LHCN-M2 (cell line): ENCODE measurements around the gene ONECUT1. TPM values are rescaled to one million over a fixed set of nuclear protein-coding genes. Genes with fewer than 3 reads are reported as not detected.

ENCODE experiments used
- DNase-seq: peaks from one replicate; pipeline ENCODE4 v3.0.0-alpha.2; 2012; ENCODE audit warnings: low read depth
- total RNA-seq: library from RNA; depleted of rRNA; stranded (reverse); fragments of >200 nt; gene quantifications from 2 replicates; pipeline ENCODE4 v1.2.3, GENCODE V29; 2014

Gene ONECUT1
- total RNA-seq, 1 experiment from 2014 or later = not detected

- DNase-seq = peak; percentile 62
These were observed 56.4 kb downstream of the ONECUT1 start for GRCh38 chr15:52733696-52734255.

GRCh38 chr15:52733088-52733487 lies 57.0 kb downstream of the ONECUT1 start:
- DNase-seq = peak; percentile 42

GRCh38 chr15:52732551-52732950 lies 57.6 kb downstream of the ONECUT1 start:
- no peak for DNase-seq

- no peak for DNase-seq
These were observed 58.2 kb downstream of the ONECUT1 start for GRCh38 chr15:52731732-52732470.

GRCh38 chr15:52731004-52731403 lies 59.1 kb downstream of the ONECUT1 start:
- no peak for DNase-seq

GRCh38 chr15:52730594-52730993 lies 59.5 kb downstream of the ONECUT1 start:
- no peak for DNase-seq

- peak; percentile 89 for DNase-seq
These were observed 60.0 kb downstream of the ONECUT1 start for GRCh38 chr15:52730173-52730572.

- DNase-seq = peak; percentile 59
These were observed 61.2 kb downstream of the ONECUT1 start for GRCh38 chr15:52728899-52729298.

GRCh38 chr15:52727815-52728214 lies 62.3 kb downstream of the ONECUT1 start:
- DNase-seq = no peak

GRCh38 chr15:52726195-52726594 lies 63.9 kb downstream of the ONECUT1 start:
- no peak for DNase-seq

- no peak for DNase-seq
These were observed 71.6 kb downstream of the ONECUT1 start for GRCh38 chr15:52718551-52718950.

- DNase-seq = no peak
These were observed 72.2 kb downstream of the ONECUT1 start for GRCh38 chr15:52717924-52718323.

- DNase-seq = no peak
These were observed 72.7 kb downstream of the ONECUT1 start for GRCh38 chr15:52717481-52717880.

- DNase-seq = no peak
These were observed 73.6 kb downstream of the ONECUT1 start for GRCh38 chr15:52716536-52716935.

GRCh38 chr15:52715411-52715810 lies 74.7 kb downstream of the ONECUT1 start:
- no peak for DNase-seq

GRCh38 chr15:52714968-52715367 lies 75.2 kb downstream of the ONECUT1 start:
- no peak for DNase-seq

GRCh38 chr15:52710708-52711389 lies 79.3 kb downstream of the ONECUT1 start:
- DNase-seq = no peak

- no peak for DNase-seq
These were observed 80.0 kb downstream of the ONECUT1 start for GRCh38 chr15:52710050-52710707.

GRCh38 chr15:52709187-52709981 lies 80.8 kb downstream of the ONECUT1 start:
- no peak for DNase-seq
